ENCODE results near the gene MRS2.
A peak's percentile ranks its signal among the peaks of the same experiment; 100 is the strongest.
"Not testable (repeated sequence)": the region's sequence is repeated elsewhere in the genome, so short reads cannot be mapped to it uniquely, and the experiment has no call there.

MRS2 gene, protein sequence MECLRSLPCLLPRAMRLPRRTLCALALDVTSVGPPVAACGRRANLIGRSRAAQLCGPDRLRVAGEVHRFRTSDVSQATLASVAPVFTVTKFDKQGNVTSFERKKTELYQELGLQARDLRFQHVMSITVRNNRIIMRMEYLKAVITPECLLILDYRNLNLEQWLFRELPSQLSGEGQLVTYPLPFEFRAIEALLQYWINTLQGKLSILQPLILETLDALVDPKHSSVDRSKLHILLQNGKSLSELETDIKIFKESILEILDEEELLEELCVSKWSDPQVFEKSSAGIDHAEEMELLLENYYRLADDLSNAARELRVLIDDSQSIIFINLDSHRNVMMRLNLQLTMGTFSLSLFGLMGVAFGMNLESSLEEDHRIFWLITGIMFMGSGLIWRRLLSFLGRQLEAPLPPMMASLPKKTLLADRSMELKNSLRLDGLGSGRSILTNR

GRCh38 chr6:24402697-24403500, at the start of gene MRS2:
TSS of gene MRS2 (plus strand) at chr6:24402936. CDS start at chr6:24403047, 111 bp downstream.
- Histone ChIP-seq H3K4me1 (ENCODE audit: control insufficient read depth, insufficient read depth, low read length, unreplicated experiment) (peaks cover 9% of the 10 kb centered on the region), H3K79me2 (ENCODE audit: control insufficient read depth, insufficient read depth, low read length, unreplicated experiment) (peaks cover 30% of the 10 kb centered on the region), H3K27me3 (ENCODE audit: insufficient read depth, low read length) (peaks cover 7% of the 10 kb centered on the region; the same call in 1 of the 2 replicates), H3K27ac (ENCODE audit: low read depth, low read length) (no peak within 1 kb of the TSS), H3K4me3 (ENCODE audit: low read depth, low read length) (peak within 1 kb of the TSS; percentile 99), H3K36me3 (ENCODE audit: insufficient read depth, low read length) (peaks cover 4% of the 10 kb centered on the region; the same call in 1 of the 2 replicates), H2AFZ (ENCODE audit: low read length, unreplicated experiment) (peak within 1 kb of the TSS; percentile 100)

DNA sequence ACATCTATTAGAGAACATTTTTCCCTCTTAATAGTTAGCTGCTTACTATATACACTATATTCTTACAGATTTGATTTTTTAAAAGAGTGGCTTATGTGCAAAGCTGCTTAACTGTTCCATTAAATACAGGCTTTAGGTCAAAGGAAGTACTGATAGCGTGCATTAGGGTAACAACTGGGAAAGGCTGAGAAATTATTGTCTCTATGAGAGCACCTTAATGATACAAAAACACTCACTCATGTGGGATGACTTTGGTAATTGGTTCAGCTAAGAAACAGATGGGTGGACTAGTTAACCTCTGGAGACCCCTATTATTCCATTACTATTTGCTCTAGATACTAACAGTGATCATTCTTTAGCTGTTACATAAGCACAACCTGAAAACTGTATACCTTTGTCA, 48.9 kb upstream of the MRS2 start:
- no peaks in the 10 kb centered on the region for H3K36me3 ChIP-seq (ENCODE audit: insufficient read depth, low read length)
- H3K27ac ChIP-seq (ENCODE audit: low read depth, low read length): no peak overlapping the region
- no peak overlapping the region for H2AFZ ChIP-seq (ENCODE audit: low read length, unreplicated experiment)
- peaks cover 90% of the 10 kb centered on the region for H3K27me3 ChIP-seq (ENCODE audit: insufficient read depth, low read length)
- H3K4me1 ChIP-seq (ENCODE audit: control insufficient read depth, insufficient read depth, low read length, unreplicated experiment): peaks cover 6% of the 10 kb centered on the region
- no peaks in the 10 kb centered on the region for H3K79me2 ChIP-seq (ENCODE audit: control insufficient read depth, insufficient read depth, low read length, unreplicated experiment)
- H3K4me3 ChIP-seq (ENCODE audit: low read depth, low read length): no peak overlapping the region

- H3K79me2 ChIP-seq (ENCODE audit: control insufficient read depth, insufficient read depth, low read length, unreplicated experiment): no peaks in the 10 kb centered on the region
- H3K4me1 ChIP-seq (ENCODE audit: control insufficient read depth, insufficient read depth, low read length, unreplicated experiment): peaks cover 6% of the 10 kb centered on the region
- H3K4me3 ChIP-seq (ENCODE audit: low read depth, low read length): no peak overlapping the region
- no peak overlapping the region for H3K27ac ChIP-seq (ENCODE audit: low read depth, low read length)
- H3K27me3 ChIP-seq (ENCODE audit: insufficient read depth, low read length): peaks cover 75% of the 10 kb centered on the region
- H3K36me3 ChIP-seq (ENCODE audit: insufficient read depth, low read length): no peaks in the 10 kb centered on the region
- H2AFZ ChIP-seq (ENCODE audit: low read length, unreplicated experiment): no peak overlapping the region
These were observed 47.3 kb upstream of the MRS2 start for GRCh38 chr6:24355393-24355792.

DNA sequence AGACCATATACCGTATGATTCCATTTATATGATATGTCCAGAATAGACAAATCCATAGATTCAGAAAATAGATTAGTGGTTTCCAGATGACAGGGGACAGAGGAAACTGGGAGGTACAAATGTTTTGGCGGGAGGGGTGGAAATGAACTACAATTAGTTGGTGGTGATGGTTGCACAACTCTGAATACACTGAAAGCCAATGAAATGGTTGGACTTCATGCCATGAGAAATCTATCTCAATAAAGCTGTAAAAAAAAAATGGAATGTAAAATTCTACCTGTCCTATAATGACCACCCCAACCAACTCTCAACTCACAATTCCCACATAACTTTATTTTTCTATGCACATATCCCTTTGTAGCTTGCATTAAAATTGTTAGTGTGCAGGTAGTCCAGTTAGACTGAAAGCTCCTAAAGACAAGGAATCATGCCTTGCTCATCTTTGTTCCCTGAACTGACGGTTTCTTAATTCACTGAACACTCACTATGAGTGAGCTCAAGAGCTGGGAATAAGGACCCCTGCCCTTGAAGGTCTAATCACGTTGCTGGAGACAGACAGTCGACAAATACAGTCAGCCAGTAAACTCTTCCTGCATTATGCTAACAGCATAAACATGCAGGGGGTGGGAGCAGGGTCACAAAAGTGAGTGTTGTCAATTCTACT, 46.3 kb upstream of the MRS2 start:
- H3K27me3 ChIP-seq (ENCODE audit: insufficient read depth, low read length): peaks cover 64% of the 10 kb centered on the region
- peaks cover 6% of the 10 kb centered on the region for H3K4me1 ChIP-seq (ENCODE audit: control insufficient read depth, insufficient read depth, low read length, unreplicated experiment)
- H3K27ac ChIP-seq (ENCODE audit: low read depth, low read length): no peak overlapping the region
- H2AFZ ChIP-seq (ENCODE audit: low read length, unreplicated experiment): no peak overlapping the region
- no peaks in the 10 kb centered on the region for H3K79me2 ChIP-seq (ENCODE audit: control insufficient read depth, insufficient read depth, low read length, unreplicated experiment)
- no peak overlapping the region for H3K4me3 ChIP-seq (ENCODE audit: low read depth, low read length)
- H3K36me3 ChIP-seq (ENCODE audit: insufficient read depth, low read length): no peaks in the 10 kb centered on the region

- no peaks in the 10 kb centered on the region for H3K36me3 ChIP-seq (ENCODE audit: insufficient read depth, low read length)
- H2AFZ ChIP-seq (ENCODE audit: low read length, unreplicated experiment): peak within 1 kb of the TSS; percentile 22
- peak within 1 kb of the TSS; percentile 65 for H3K4me3 ChIP-seq (ENCODE audit: low read depth, low read length)
- H3K79me2 ChIP-seq (ENCODE audit: control insufficient read depth, insufficient read depth, low read length, unreplicated experiment): no peaks in the 10 kb centered on the region
- peaks cover 6% of the 10 kb centered on the region for H3K4me1 ChIP-seq (ENCODE audit: control insufficient read depth, insufficient read depth, low read length, unreplicated experiment)
- no peak within 1 kb of the TSS for H3K27ac ChIP-seq (ENCODE audit: low read depth, low read length)
- peaks cover 58% of the 10 kb centered on the region for H3K27me3 ChIP-seq (ENCODE audit: insufficient read depth, low read length)
These were observed 45.2 kb upstream of the MRS2 start, which contains the start of gene DCDC2 for GRCh38 chr6:24357336-24358218. TSS of gene DCDC2 (minus strand) at chr6:24358059. CDS start at chr6:24357750, 309 bp downstream.

GRCh38 chr6:24358219-24358821, 44.4 kb upstream of the MRS2 start:
- Histone ChIP-seq H3K4me3 (ENCODE audit: low read depth, low read length) (peak overlapping the region; percentile 65), H3K36me3 (ENCODE audit: insufficient read depth, low read length) (no peaks in the 10 kb centered on the region), H3K4me1 (ENCODE audit: control insufficient read depth, insufficient read depth, low read length, unreplicated experiment) (peaks cover 6% of the 10 kb centered on the region), H2AFZ (ENCODE audit: low read length, unreplicated experiment) (peak overlapping the region; percentile 22), H3K27me3 (ENCODE audit: insufficient read depth, low read length) (peaks cover 55% of the 10 kb centered on the region), H3K79me2 (ENCODE audit: control insufficient read depth, insufficient read depth, low read length, unreplicated experiment) (no peaks in the 10 kb centered on the region), H3K27ac (ENCODE audit: low read depth, low read length) (no peak overlapping the region)

GRCh38 chr6:24359640-24360454, 42.9 kb upstream of the MRS2 start:
- Histone ChIP-seq H3K79me2 (ENCODE audit: control insufficient read depth, insufficient read depth, low read length, unreplicated experiment) (no peaks in the 10 kb centered on the region), H3K36me3 (ENCODE audit: insufficient read depth, low read length) (no peaks in the 10 kb centered on the region)

DNA sequence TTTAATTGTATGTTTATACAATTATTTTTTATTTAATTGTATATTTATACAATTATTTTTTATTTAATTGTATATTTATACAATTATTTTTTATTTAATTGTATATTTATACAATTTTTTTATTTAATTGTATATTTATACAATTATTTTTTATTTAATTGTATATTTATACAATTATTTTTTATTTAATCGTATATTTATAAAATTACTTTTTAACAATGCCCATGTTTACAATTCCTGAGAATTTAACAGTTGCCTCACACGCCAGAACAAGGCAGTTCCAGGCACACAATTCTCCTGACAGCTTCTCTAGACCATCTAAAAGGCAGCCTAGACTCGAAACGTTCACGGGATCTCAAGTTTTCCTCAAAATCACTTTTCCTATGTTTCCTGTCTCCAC, 40.4 kb upstream of the MRS2 start:
- not testable (repeated sequence) for H2AFZ ChIP-seq (ENCODE audit: low read length, unreplicated experiment); H3K4me3 ChIP-seq (ENCODE audit: low read depth, low read length); H3K36me3 ChIP-seq (ENCODE audit: insufficient read depth, low read length); H3K79me2 ChIP-seq (ENCODE audit: control insufficient read depth, insufficient read depth, low read length, unreplicated experiment); H3K27ac ChIP-seq (ENCODE audit: low read depth, low read length); H3K4me1 ChIP-seq (ENCODE audit: control insufficient read depth, insufficient read depth, low read length, unreplicated experiment)
- H3K27me3 ChIP-seq (ENCODE audit: insufficient read depth, low read length): peaks cover 21% of the 10 kb centered on the region

More at GRCh38 chr6:24359640-24360454, 42.9 kb upstream of the MRS2 start:
- Histone ChIP-seq H2AFZ (ENCODE audit: low read length, unreplicated experiment) (peak overlapping the region; percentile 28), H3K4me1 (ENCODE audit: control insufficient read depth, insufficient read depth, low read length, unreplicated experiment) (peaks cover 6% of the 10 kb centered on the region), H3K27ac (ENCODE audit: low read depth, low read length) (no peak overlapping the region), H3K4me3 (ENCODE audit: low read depth, low read length) (peak overlapping the region; percentile 78), H3K27me3 (ENCODE audit: insufficient read depth, low read length) (peaks cover 46% of the 10 kb centered on the region)

- H3K4me1 ChIP-seq (ENCODE audit: control insufficient read depth, insufficient read depth, low read length, unreplicated experiment): not testable (repeated sequence)
These were observed 37.6 kb upstream of the MRS2 start for GRCh38 chr6:24365103-24365633.

More at GRCh38 chr6:24365103-24365633, 37.6 kb upstream of the MRS2 start:
- not testable (repeated sequence) for H3K36me3 ChIP-seq (ENCODE audit: insufficient read depth, low read length); H3K27ac ChIP-seq (ENCODE audit: low read depth, low read length); H2AFZ ChIP-seq (ENCODE audit: low read length, unreplicated experiment); H3K79me2 ChIP-seq (ENCODE audit: control insufficient read depth, insufficient read depth, low read length, unreplicated experiment); H3K4me3 ChIP-seq (ENCODE audit: low read depth, low read length)
- H3K27me3 ChIP-seq (ENCODE audit: insufficient read depth, low read length): peaks cover 14% of the 10 kb centered on the region

Data from ACC112 (cell line).